HUES48 (cell line): ENCODE data around the gene PRKCE.

Experiments used
- H3K27ac ChIP-seq: one replicate; pipeline ENCODE4 v1.7.0; 2013; ENCODE audit warnings: low read depth, low read length, inconsistent platforms
- H3K27me3 ChIP-seq: 2 replicates; pipeline ENCODE4 v1.6.1; 2013; ENCODE audit warnings: mild to moderate bottlenecking, low read length; ENCODE audit not compliant: control insufficient read depth, insufficient read depth
- H3K36me3 ChIP-seq: 2 replicates; pipeline ENCODE4 v1.6.1; 2013; ENCODE audit warnings: low read length; ENCODE audit not compliant: control insufficient read depth, insufficient read depth
- H3K4me1 ChIP-seq: 2 replicates; pipeline ENCODE4 v1.6.1; 2013; ENCODE audit warnings: mild to moderate bottlenecking, low read length; ENCODE audit not compliant: control insufficient read depth, insufficient read depth
- H3K4me3 ChIP-seq: 2 replicates; pipeline ENCODE4 v1.5.1; 2013; ENCODE audit warnings: mild to moderate bottlenecking, low read depth, low read length
- H3K9ac ChIP-seq: 2 replicates; pipeline ENCODE4 v1.6.1; 2013; ENCODE audit warnings: mild to moderate bottlenecking, low read depth, low read length, moderate library complexity
- H3K9me3 ChIP-seq: 2 replicates; pipeline ENCODE4 v1.6.1; 2013; ENCODE audit warnings: low read length; ENCODE audit not compliant: control insufficient read depth, insufficient read depth

PRKCE gene

GRCh38 chr2:45902781-45903375 is 251.4 kb downstream of the PRKCE start:
- Histone ChIP-seq H3K4me1 (no peaks in the 10 kb centered on the region), H3K9ac (no peak overlapping the region), H3K27ac (no peak overlapping the region), H3K9me3 (no peaks in the 10 kb centered on the region), H3K36me3 (no peaks in the 10 kb centered on the region), H3K27me3 (no peaks in the 10 kb centered on the region), H3K4me3 (no peak overlapping the region)

GRCh38 chr2:45904267-45904945 is 252.9 kb downstream of the PRKCE start:
- H3K27ac ChIP-seq: no peak overlapping the region
- no peak overlapping the region for H3K9ac ChIP-seq
- no peaks in the 10 kb centered on the region for H3K4me1 ChIP-seq
- H3K36me3 ChIP-seq: no peaks in the 10 kb centered on the region
- H3K27me3 ChIP-seq: no peaks in the 10 kb centered on the region
- H3K4me3 ChIP-seq: no peak overlapping the region
- no peaks in the 10 kb centered on the region for H3K9me3 ChIP-seq

GRCh38 chr2:45904946-45905631 is 253.6 kb downstream of the PRKCE start:
- no peak overlapping the region for H3K27ac ChIP-seq
- no peaks in the 10 kb centered on the region for H3K36me3 ChIP-seq
- no peaks in the 10 kb centered on the region for H3K9me3 ChIP-seq
- H3K27me3 ChIP-seq: no peaks in the 10 kb centered on the region
- no peaks in the 10 kb centered on the region for H3K4me1 ChIP-seq
- H3K9ac ChIP-seq: no peak overlapping the region
- no peak overlapping the region for H3K4me3 ChIP-seq

- no peak overlapping the region for H3K4me3 ChIP-seq
- no peak overlapping the region for H3K27ac ChIP-seq
- H3K36me3 ChIP-seq: no peaks in the 10 kb centered on the region
- no peaks in the 10 kb centered on the region for H3K9me3 ChIP-seq
- no peak overlapping the region for H3K9ac ChIP-seq
- no peaks in the 10 kb centered on the region for H3K4me1 ChIP-seq
- H3K27me3 ChIP-seq: no peaks in the 10 kb centered on the region
Observed at GRCh38 chr2:45905632-45905958, 254.1 kb downstream of the PRKCE start.

- H3K36me3 ChIP-seq: no peaks in the 10 kb centered on the region
- no peak overlapping the region for H3K9ac ChIP-seq
- no peaks in the 10 kb centered on the region for H3K9me3 ChIP-seq
- no peak overlapping the region for H3K4me3 ChIP-seq
- H3K4me1 ChIP-seq: no peaks in the 10 kb centered on the region
- no peaks in the 10 kb centered on the region for H3K27me3 ChIP-seq
- no peak overlapping the region for H3K27ac ChIP-seq
Observed at GRCh38 chr2:45907592-45907991, 256.1 kb downstream of the PRKCE start.

- no peak overlapping the region for H3K27ac ChIP-seq
- no peaks in the 10 kb centered on the region for H3K4me1 ChIP-seq
- no peaks in the 10 kb centered on the region for H3K9me3 ChIP-seq
- no peak overlapping the region for H3K4me3 ChIP-seq
- H3K9ac ChIP-seq: no peak overlapping the region
- H3K36me3 ChIP-seq: no peaks in the 10 kb centered on the region
- H3K27me3 ChIP-seq: no peaks in the 10 kb centered on the region
Observed at GRCh38 chr2:45908316-45909170, 257.1 kb downstream of the PRKCE start.

- Histone ChIP-seq H3K27ac (no peak overlapping the region), H3K4me1 (no peaks in the 10 kb centered on the region), H3K9ac (no peak overlapping the region), H3K36me3 (no peaks in the 10 kb centered on the region), H3K27me3 (no peaks in the 10 kb centered on the region), H3K4me3 (no peak overlapping the region), H3K9me3 (no peaks in the 10 kb centered on the region)
Observed at GRCh38 chr2:45909171-45909565, 257.7 kb downstream of the PRKCE start.

- no peaks in the 10 kb centered on the region for H3K27me3 ChIP-seq
- no peak overlapping the region for H3K4me3 ChIP-seq
- H3K9me3 ChIP-seq: no peaks in the 10 kb centered on the region
- no peaks in the 10 kb centered on the region for H3K36me3 ChIP-seq
- H3K9ac ChIP-seq: no peak overlapping the region
- H3K27ac ChIP-seq: no peak overlapping the region
- no peaks in the 10 kb centered on the region for H3K4me1 ChIP-seq
Observed at GRCh38 chr2:45909677-45910191, 258.3 kb downstream of the PRKCE start.

GRCh38 chr2:45910473-45911060 is 259.1 kb downstream of the PRKCE start:
- Histone ChIP-seq H3K4me1 (no peaks in the 10 kb centered on the region), H3K27ac (no peak overlapping the region), H3K36me3 (no peaks in the 10 kb centered on the region), H3K4me3 (no peak overlapping the region), H3K27me3 (no peaks in the 10 kb centered on the region), H3K9ac (no peak overlapping the region), H3K9me3 (no peaks in the 10 kb centered on the region)

GRCh38 chr2:45911538-45911937 is 260.1 kb downstream of the PRKCE start:
- Histone ChIP-seq H3K36me3 (no peaks in the 10 kb centered on the region), H3K9me3 (no peaks in the 10 kb centered on the region), H3K4me1 (no peaks in the 10 kb centered on the region), H3K4me3 (no peak overlapping the region), H3K27ac (no peak overlapping the region), H3K27me3 (no peaks in the 10 kb centered on the region), H3K9ac (no peak overlapping the region)
